ENCODE data around the gene GRM7.

The GRM7 gene

DNA sequence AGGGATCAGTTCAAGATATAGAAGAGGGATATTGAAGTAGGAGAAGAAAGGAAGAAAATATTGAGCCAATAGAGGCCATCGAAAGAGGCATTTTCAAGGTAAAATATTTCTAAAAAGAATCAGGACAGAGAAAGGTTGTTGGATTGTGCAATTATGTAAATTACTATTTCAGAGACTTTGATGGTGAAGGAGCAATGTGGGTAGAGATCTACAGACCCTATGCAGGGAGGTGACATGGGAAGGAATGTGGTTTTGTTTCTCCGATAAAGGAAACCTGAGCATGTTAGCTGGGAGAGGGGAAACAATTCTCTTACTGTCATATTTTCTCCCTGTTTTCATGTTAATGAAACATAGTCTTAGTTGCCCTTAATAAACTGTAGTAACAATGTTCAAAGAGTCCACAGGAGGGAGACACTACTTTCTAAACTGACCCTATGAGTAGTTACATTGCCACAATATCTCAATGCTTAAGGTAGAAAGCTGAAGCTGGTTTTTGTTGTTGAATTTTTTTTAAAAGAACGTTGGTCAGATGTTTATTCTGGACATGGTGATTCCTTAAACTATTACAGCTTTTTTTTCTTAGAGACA lies 133.3 kb downstream of the GRM7 start:
- DNase-seq (ENCODE audit: low spot score) = no peak
- in situ Hi-C loops (cut with MboI; ENCODE audit: low sequenced_read_pairs, unreplicated experiment) = no loop called here
- TF ChIP-seq, protein P1, sequence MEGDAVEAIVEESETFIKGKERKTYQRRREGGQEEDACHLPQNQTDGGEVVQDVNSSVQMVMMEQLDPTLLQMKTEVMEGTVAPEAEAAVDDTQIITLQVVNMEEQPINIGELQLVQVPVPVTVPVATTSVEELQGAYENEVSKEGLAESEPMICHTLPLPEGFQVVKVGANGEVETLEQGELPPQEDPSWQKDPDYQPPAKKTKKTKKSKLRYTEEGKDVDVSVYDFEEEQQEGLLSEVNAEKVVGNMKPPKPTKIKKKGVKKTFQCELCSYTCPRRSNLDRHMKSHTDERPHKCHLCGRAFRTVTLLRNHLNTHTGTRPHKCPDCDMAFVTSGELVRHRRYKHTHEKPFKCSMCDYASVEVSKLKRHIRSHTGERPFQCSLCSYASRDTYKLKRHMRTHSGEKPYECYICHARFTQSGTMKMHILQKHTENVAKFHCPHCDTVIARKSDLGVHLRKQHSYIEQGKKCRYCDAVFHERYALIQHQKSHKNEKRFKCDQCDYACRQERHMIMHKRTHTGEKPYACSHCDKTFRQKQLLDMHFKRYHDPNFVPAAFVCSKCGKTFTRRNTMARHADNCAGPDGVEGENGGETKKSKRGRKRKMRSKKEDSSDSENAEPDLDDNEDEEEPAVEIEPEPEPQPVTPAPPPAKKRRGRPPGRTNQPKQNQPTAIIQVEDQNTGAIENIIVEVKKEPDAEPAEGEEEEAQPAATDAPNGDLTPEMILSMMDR (IDR thresholded peaks at IDR 0.05; ENCODE audit: borderline replicate concordance, control extremely low read depth, extremely low read depth, insufficient read depth, missing control alignments) = no peak

DNA sequence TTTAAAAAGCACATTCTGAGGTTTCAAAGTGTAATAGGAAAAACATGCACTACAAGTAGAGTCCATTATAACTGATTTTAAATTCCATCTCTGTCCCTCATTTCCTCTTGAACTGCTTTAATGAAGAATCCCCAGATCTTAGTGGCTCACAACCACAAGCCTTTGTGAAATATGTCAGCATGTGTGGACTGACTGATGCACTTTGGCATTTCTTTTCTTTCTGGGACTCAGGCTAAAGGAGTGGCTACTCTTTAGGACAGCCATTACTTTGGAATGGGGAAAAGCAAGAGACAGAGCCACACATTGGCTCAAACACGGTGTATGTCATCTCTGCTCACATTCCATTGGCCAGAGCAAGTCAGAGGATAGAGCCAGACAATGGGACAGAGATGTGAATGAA lies 139.6 kb downstream of the GRM7 start:
- in situ Hi-C loops (cut with MboI; ENCODE audit: low sequenced_read_pairs, unreplicated experiment) = no loop called here
- DNase-seq (ENCODE audit: low spot score) = no peak
- TF ChIP-seq, protein P1 (IDR thresholded peaks at IDR 0.05; ENCODE audit: borderline replicate concordance, control extremely low read depth, extremely low read depth, insufficient read depth, missing control alignments) = no peak

DNA sequence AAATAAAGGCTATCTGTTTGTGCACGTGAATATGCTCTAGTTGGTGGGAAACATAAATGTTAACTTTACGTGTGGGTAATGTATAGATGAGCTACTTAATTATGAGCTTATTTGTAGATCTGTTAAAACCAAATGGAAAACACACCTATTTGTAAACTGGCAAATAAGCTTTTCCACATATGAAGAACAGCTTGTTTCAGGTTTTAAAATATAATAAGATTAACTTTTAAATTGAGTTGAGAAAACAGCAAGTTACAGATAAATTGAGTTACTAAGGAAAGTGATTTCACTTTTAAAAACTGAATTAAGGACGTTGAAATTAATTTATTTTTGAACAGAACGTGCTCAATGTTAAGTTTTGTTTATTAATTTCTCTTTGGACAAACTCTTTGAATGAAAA lies 140.5 kb downstream of the GRM7 start:
- DNase-seq (ENCODE audit: low spot score) = no peak
- TF ChIP-seq, protein P1 (IDR thresholded peaks at IDR 0.05; ENCODE audit: borderline replicate concordance, control extremely low read depth, extremely low read depth, insufficient read depth, missing control alignments) = no peak
- in situ Hi-C loops (cut with MboI; ENCODE audit: low sequenced_read_pairs, unreplicated experiment) = no loop called here

DNA sequence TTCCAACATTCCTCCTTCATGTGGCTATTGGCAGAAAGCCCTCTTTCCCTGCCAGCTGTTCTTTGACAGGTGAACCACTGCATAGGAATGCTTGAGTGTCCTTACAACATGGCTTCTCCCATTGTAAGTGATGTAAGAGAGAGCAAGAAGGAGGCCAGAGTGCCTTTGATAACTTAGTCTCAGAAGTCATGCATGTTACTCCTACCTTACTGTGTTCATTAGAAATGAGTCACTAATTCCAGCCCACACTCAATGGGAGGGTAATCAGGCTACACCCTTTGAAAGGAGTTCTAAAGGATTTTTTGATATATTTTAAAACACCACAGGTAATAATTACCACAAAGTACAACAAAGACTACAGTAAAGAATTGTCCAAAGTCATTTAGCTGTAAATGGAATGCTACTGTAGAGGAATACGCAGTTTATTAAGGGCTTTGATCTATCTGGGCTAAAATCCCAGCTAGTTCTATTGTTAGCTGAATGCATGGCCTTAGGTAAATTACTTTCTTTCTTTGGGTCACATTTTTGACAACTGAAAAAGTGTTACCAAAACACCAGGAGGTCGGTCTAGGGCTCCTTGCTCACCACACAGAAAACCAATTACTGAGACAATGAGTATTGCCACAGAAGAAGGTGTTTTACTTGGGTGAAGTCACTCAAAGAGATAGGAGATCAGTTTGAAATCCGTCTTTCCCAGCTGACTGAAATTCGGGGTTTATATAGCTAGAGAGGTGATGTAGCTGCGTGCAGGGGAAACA lies 154.9 kb downstream of the GRM7 start:
- TF ChIP-seq, protein P1 (IDR thresholded peaks at IDR 0.05; ENCODE audit: borderline replicate concordance, control extremely low read depth, extremely low read depth, insufficient read depth, missing control alignments) = no peak
- in situ Hi-C loops (cut with MboI; ENCODE audit: low sequenced_read_pairs, unreplicated experiment) = no loop called here
- DNase-seq (ENCODE audit: low spot score) = no peak

DNA sequence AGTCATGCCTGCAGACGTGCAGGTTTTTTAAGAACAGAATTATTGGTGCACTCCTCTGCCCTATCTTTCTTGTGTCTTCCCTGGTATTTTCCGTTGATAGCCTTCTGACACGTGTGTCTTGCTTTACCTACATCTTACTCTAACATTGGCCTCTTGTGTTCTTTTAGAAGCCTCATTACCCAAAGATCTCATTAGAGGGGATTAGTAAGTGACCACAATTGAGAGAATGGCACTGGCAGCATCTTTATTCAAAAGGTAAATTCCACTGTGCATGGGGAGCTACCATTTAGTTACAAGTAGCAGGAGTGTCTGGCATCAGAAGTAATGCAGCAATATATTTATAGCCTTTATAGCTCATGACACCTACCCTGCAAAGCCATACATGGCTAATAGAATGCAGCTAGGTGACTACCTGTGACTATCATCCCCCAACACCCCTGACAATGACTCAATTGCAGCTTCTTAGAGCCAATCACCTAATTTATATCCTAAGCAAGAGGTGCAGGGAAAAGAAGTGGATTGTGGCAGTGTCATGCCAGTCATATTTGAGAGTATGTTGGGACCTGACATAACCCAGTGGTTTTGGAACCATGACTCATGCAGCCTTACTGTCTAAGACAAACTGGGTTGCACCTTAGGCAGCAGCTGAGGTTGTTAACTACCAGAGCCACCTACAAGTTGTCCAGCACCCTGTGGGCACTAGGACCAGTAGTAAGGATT lies 164.8 kb downstream of the GRM7 start:
- no peak for DNase-seq (ENCODE audit: low spot score)
- in situ Hi-C loops (cut with MboI; ENCODE audit: low sequenced_read_pairs, unreplicated experiment) = no loop called here
- TF ChIP-seq, protein P1 (IDR thresholded peaks at IDR 0.05; ENCODE audit: borderline replicate concordance, control extremely low read depth, extremely low read depth, insufficient read depth, missing control alignments) = no peak

DNA sequence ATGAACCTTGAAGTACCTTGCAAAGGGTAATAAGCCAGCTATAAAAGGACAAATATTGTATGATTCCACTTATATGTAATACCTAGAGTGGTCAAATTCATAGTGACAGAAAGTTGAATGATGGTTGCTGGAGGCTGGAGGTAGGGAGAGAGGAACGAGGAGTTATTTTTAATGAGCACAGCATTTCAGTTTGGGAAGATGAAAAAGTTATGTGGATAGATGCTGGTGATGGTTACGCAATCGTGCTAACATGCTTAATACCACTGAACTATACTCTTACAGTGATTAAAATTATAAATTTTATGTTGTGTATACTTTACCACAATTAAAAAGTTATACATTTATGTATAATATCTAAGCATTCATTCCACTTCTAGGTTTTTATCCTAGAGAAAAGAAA lies 168.6 kb downstream of the GRM7 start:
- in situ Hi-C loops (cut with MboI; ENCODE audit: low sequenced_read_pairs, unreplicated experiment) = no loop called here
- TF ChIP-seq, protein P1 (IDR thresholded peaks at IDR 0.05; ENCODE audit: borderline replicate concordance, control extremely low read depth, extremely low read depth, insufficient read depth, missing control alignments) = no peak
- DNase-seq (ENCODE audit: low spot score) = no peak
